ENCODE measurements around the gene CBLB.

The CBLB gene

DNA sequence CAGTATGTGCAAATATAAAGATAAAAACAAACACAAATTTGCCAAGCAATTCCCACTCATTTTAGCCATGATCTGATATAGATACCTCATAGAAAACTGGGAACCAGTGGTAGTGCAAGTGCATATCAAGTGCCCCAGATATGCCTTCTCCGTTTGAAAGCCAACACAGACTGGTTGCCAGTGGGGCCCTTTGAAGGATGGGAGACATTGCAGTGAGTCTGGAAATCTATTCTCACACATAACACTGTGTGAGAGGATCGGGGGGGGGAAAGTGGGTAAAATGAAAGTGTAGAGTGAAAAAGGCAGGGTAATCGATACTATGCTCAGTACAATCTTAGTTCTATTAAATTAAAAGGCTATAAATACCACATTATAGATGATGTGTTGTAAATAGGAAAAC, 83.0 kb downstream of the CBLB start:
- Histone ChIP-seq H3K4me1 (ENCODE audit: control insufficient read depth, insufficient read depth, low read length) (peaks cover 57% of the 10 kb centered on the region), H3K27me3 (replicated peaks; ENCODE audit: control insufficient read depth, insufficient read depth, low read length) (no peaks in the 10 kb centered on the region), H3K4me3 (ENCODE audit: low read length) (no peak overlapping the region), H3K9ac (ENCODE audit: low read length) (no peak overlapping the region), H3K36me3 (ENCODE audit: control insufficient read depth, insufficient read depth, low read length, severe bottlenecking) (no peaks in the 10 kb centered on the region), H3K9me3 (ENCODE audit: control insufficient read depth, low read length) (no peaks in the 10 kb centered on the region)
- DNase-seq (ENCODE audit: low read depth): no peak

DNA sequence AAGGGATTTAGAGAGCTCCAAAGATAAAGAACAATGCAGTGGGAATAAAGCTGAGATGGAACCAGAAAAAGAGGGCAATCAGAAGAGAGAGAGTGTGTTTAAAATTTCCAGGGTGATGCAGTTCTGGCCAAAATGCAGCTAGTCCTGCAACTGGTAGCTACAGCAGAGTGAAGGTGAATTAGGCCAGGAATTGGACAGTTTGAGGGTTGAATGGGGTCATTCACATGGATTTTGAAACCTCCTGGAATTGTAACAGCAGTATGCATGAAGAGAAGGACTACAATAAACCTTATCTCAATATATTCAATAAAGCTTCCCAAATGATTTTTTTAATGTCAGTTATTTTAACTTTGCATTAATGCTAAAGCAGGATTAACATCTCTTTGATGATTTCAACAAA, 85.2 kb downstream of the CBLB start:
- Histone ChIP-seq H3K4me3 (ENCODE audit: low read length) (no peak overlapping the region), H3K4me1 (ENCODE audit: control insufficient read depth, insufficient read depth, low read length) (peaks cover 49% of the 10 kb centered on the region), H3K9me3 (ENCODE audit: control insufficient read depth, low read length) (no peaks in the 10 kb centered on the region), H3K9ac (ENCODE audit: low read length) (no peak overlapping the region), H3K27me3 (replicated peaks; ENCODE audit: control insufficient read depth, insufficient read depth, low read length) (no peaks in the 10 kb centered on the region), H3K36me3 (ENCODE audit: control insufficient read depth, insufficient read depth, low read length, severe bottlenecking) (no peaks in the 10 kb centered on the region)
- DNase-seq (ENCODE audit: low read depth): no peak

DNA sequence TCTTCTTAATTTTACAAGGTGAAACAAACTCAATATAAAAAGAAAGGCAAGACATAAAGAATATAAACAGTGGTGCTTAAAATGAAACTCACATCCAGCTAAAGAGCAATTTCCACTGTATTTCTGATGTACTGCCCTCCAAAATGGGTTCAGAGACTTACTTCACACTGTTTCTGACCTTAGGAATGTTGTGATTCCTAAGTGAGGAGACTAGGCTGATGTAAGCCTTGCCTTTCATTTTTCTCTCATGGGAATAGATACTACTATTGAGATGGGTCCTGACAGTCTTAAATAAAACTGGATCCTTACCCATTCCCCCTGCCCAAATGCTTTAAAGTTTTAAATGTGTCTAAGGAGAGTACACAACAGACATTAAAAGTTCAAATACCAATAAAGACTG, 86.9 kb downstream of the CBLB start:
- Histone ChIP-seq H3K36me3 (ENCODE audit: control insufficient read depth, insufficient read depth, low read length, severe bottlenecking) (no peaks in the 10 kb centered on the region), H3K4me3 (ENCODE audit: low read length) (peak overlapping the region; percentile 9), H3K9me3 (ENCODE audit: control insufficient read depth, low read length) (no peaks in the 10 kb centered on the region), H3K9ac (ENCODE audit: low read length) (no peak overlapping the region), H3K4me1 (ENCODE audit: control insufficient read depth, insufficient read depth, low read length) (peaks cover 44% of the 10 kb centered on the region), H3K27me3 (replicated peaks; ENCODE audit: control insufficient read depth, insufficient read depth, low read length) (no peaks in the 10 kb centered on the region)
- DNase-seq (ENCODE audit: low read depth): no peak

DNA sequence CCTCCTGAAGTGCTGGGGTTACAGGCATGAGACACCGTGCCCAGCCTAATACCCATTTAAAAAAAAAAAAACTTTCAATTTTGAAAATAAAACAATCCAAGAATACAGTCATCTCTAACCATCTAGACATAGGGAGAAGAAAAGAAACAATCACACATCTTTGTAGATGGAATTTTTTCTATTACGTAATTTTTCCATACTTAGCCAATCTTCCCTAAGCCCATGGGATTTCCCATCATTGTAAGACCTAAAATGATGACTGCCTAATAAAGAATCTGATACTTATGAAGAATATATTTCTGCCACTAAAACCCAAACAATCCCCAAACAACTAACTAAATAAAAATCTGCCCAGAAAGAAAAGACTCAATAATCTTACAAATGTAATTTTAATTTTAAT, 88.7 kb downstream of the CBLB start:
- H3K9me3 ChIP-seq (ENCODE audit: control insufficient read depth, low read length): no peaks in the 10 kb centered on the region
- DNase-seq (ENCODE audit: low read depth): peak; percentile 34
- H3K4me3 ChIP-seq (ENCODE audit: low read length): no peak overlapping the region
- peaks cover 7% of the 10 kb centered on the region for H3K36me3 ChIP-seq (ENCODE audit: control insufficient read depth, insufficient read depth, low read length, severe bottlenecking)
- no peaks in the 10 kb centered on the region for H3K27me3 ChIP-seq (replicated peaks; ENCODE audit: control insufficient read depth, insufficient read depth, low read length)
- H3K4me1 ChIP-seq (ENCODE audit: control insufficient read depth, insufficient read depth, low read length): peaks cover 43% of the 10 kb centered on the region
- no peak overlapping the region for H3K9ac ChIP-seq (ENCODE audit: low read length)

DNA sequence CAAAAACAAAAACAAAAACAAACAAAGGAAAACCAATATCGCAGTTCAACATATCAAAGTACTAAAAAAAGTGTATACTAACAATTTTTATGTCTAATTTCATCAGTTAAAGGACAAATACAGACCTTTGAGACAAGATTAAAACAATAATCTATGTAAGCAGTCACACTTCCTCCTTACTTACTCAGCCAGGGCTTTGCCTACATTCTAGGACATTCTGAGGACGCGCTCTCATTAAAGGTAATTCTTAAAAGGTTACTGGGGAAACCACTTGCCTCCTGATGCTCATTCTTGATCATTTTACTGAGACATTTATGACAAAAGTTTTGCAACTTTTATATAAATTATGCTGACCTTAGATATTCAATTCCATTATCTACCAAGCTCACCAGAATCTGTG, 93.4 kb downstream of the CBLB start:
- Histone ChIP-seq H3K4me3 (ENCODE audit: low read length) (no peak overlapping the region), H3K27me3 (replicated peaks; ENCODE audit: control insufficient read depth, insufficient read depth, low read length) (no peaks in the 10 kb centered on the region), H3K36me3 (ENCODE audit: control insufficient read depth, insufficient read depth, low read length, severe bottlenecking) (peaks cover 7% of the 10 kb centered on the region), H3K9me3 (ENCODE audit: control insufficient read depth, low read length) (no peaks in the 10 kb centered on the region), H3K9ac (ENCODE audit: low read length) (no peak overlapping the region), H3K4me1 (ENCODE audit: control insufficient read depth, insufficient read depth, low read length) (peaks cover 12% of the 10 kb centered on the region)
- DNase-seq (ENCODE audit: low read depth): no peak

DNA sequence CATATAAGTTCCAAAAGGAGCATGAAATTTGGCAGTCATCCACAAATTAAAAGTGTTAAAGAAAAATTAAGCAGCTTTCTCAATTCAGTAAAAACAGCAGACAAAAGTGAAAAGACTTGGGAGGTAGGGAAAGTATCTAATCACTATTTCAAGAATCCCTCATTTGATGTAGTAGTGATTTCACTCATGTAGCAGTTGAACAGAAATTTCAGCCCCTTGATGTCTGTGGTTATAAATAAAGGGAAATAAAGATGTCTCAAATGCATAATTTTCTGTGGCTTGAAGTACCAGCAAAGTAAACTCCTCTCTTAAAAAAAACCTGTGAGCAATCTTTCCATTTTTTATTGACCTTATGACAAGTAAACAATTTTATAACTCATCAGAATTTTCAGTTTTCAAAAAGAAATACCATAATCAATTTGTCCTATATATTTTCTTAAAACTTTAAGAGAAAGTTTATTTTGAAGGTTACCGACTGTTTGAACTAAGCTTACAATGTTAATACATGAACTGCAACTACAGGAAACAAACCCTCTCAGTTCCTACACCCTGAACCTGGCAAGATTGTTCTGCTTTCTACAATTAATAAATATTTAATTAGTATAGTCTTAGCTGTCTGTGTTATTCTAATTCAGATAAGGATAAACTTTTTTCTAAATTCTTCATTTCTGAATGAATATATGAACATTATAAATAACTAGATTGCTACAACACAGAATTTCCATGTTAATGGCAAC, 94.2 kb downstream of the CBLB start:
- H3K9me3 ChIP-seq (ENCODE audit: control insufficient read depth, low read length): no peaks in the 10 kb centered on the region
- DNase-seq (ENCODE audit: low read depth): no peak
- H3K4me3 ChIP-seq (ENCODE audit: low read length): no peak overlapping the region
- peaks cover 7% of the 10 kb centered on the region for H3K36me3 ChIP-seq (ENCODE audit: control insufficient read depth, insufficient read depth, low read length, severe bottlenecking)
- no peak overlapping the region for H3K9ac ChIP-seq (ENCODE audit: low read length)
- no peaks in the 10 kb centered on the region for H3K27me3 ChIP-seq (replicated peaks; ENCODE audit: control insufficient read depth, insufficient read depth, low read length)
- H3K4me1 ChIP-seq (ENCODE audit: control insufficient read depth, insufficient read depth, low read length): peaks cover 7% of the 10 kb centered on the region

DNA sequence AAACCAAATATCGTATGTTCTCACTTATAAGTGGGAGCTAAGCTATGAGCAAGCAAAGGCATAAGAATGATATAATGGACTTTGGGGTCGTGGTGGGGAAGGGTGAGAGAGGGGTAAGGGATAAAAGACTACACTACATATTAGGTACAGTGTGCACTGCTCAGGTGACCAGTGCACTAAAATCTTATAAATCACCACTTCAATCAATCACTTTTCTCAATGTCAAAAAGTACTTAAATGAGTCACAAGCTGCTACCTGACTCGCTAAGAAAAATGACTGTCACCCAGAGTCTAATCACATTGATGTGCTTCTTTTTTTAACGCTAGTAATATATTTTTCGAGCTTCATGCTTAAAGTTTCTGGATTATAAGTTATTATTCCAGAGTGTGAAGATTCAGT, 95.5 kb downstream of the CBLB start:
- no peak overlapping the region for H3K4me3 ChIP-seq (ENCODE audit: low read length)
- H3K9ac ChIP-seq (ENCODE audit: low read length): no peak overlapping the region
- H3K4me1 ChIP-seq (ENCODE audit: control insufficient read depth, insufficient read depth, low read length): peaks cover 7% of the 10 kb centered on the region
- no peak for DNase-seq (ENCODE audit: low read depth)
- no peaks in the 10 kb centered on the region for H3K9me3 ChIP-seq (ENCODE audit: control insufficient read depth, low read length)
- no peaks in the 10 kb centered on the region for H3K27me3 ChIP-seq (replicated peaks; ENCODE audit: control insufficient read depth, insufficient read depth, low read length)
- H3K36me3 ChIP-seq (ENCODE audit: control insufficient read depth, insufficient read depth, low read length, severe bottlenecking): peaks cover 7% of the 10 kb centered on the region

DNA sequence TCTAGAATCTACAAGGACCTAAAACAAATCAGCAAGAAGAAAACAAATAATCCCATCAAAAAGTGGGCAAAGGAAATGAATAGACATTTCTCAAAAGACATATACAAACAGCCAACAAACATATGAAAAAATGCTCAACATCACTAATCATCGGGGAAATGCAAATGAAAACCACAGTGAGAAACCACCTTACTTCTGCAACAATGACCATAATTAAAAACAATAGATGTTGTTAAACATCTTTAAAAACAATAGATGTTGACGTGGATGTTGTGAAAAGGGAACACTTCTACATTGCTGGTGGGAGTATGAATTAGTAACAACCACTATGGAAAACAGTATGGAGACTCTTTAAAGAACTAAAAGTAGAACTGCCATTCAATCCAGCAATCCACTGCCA, 96.2 kb downstream of the CBLB start:
- no peaks in the 10 kb centered on the region for H3K9me3 ChIP-seq (ENCODE audit: control insufficient read depth, low read length)
- peaks cover 7% of the 10 kb centered on the region for H3K4me1 ChIP-seq (ENCODE audit: control insufficient read depth, insufficient read depth, low read length)
- no peak overlapping the region for H3K9ac ChIP-seq (ENCODE audit: low read length)
- no peak overlapping the region for H3K4me3 ChIP-seq (ENCODE audit: low read length)
- H3K36me3 ChIP-seq (ENCODE audit: control insufficient read depth, insufficient read depth, low read length, severe bottlenecking): peaks cover 7% of the 10 kb centered on the region
- no peak for DNase-seq (ENCODE audit: low read depth)
- no peaks in the 10 kb centered on the region for H3K27me3 ChIP-seq (replicated peaks; ENCODE audit: control insufficient read depth, insufficient read depth, low read length)

DNA sequence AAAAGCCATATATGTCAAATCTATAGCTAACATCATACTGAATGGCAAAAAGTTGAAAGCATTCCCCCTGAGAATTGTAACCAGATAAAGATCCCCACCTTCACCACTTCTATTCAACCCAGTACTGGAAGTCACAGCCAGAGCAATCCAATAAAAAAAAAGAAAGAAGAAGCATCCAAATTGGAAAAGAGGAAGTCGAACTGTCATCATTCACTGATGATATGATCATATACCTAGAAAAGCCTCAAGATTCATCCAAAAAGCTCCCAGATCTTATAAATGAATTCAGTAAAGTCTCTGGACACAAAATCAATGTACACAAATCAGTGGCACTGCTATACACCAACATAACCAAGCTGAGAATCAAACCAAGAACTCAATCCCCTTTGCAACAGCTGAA, 97.4 kb downstream of the CBLB start:
- no peaks in the 10 kb centered on the region for H3K9me3 ChIP-seq (ENCODE audit: control insufficient read depth, low read length)
- peaks cover 7% of the 10 kb centered on the region for H3K36me3 ChIP-seq (ENCODE audit: control insufficient read depth, insufficient read depth, low read length, severe bottlenecking)
- no peak overlapping the region for H3K4me3 ChIP-seq (ENCODE audit: low read length)
- H3K9ac ChIP-seq (ENCODE audit: low read length): no peak overlapping the region
- peaks cover 6% of the 10 kb centered on the region for H3K4me1 ChIP-seq (ENCODE audit: control insufficient read depth, insufficient read depth, low read length)
- DNase-seq (ENCODE audit: low read depth): no peak
- H3K27me3 ChIP-seq (replicated peaks; ENCODE audit: control insufficient read depth, insufficient read depth, low read length): no peaks in the 10 kb centered on the region

DNA sequence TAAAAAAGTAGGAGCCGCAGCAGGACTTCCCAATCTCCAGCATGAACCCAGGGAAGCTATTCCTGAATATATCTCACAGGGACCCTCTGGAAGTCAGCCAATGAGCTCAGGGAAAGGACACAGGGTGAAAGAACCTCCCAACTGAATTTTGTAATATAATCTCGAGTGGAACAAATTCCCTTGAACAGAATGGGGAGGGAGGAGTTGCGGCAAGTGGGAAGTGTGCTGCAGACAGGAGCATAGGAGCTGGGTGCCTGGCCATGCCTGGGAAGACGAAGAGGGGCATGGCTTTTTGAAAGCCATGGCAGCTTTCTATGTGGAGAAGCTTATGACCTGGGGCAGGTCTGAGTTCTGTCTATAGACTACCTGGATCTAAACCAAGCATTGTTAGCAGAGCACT, 98.4 kb downstream of the CBLB start:
- no peaks in the 10 kb centered on the region for H3K27me3 ChIP-seq (replicated peaks; ENCODE audit: control insufficient read depth, insufficient read depth, low read length)
- no peaks in the 10 kb centered on the region for H3K9me3 ChIP-seq (ENCODE audit: control insufficient read depth, low read length)
- H3K36me3 ChIP-seq (ENCODE audit: control insufficient read depth, insufficient read depth, low read length, severe bottlenecking): no peaks in the 10 kb centered on the region
- H3K4me1 ChIP-seq (ENCODE audit: control insufficient read depth, insufficient read depth, low read length): no peaks in the 10 kb centered on the region
- no peak for DNase-seq (ENCODE audit: low read depth)
- H3K4me3 ChIP-seq (ENCODE audit: low read length): no peak overlapping the region
- no peak overlapping the region for H3K9ac ChIP-seq (ENCODE audit: low read length)

DNA sequence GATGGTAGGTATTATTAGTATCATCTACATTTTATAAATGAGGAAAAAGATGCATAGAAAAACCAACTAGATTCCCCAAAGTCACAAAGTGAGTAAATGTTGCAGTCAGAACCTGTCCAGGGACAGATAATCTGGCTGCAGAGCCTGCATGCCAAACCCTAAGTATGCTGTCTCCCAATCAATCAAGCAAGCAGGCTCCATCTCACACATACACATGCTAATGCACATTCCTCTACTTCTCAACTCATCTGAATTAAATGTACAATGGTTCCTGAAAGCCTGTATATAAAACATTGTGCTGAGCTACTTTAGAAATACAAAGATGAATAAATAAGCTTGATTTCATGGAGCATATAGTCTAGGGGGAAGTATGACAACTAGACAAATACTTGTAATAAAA, 101.0 kb downstream of the CBLB start:
- no peaks in the 10 kb centered on the region for H3K9me3 ChIP-seq (ENCODE audit: control insufficient read depth, low read length)
- no peak for DNase-seq (ENCODE audit: low read depth)
- H3K27me3 ChIP-seq (replicated peaks; ENCODE audit: control insufficient read depth, insufficient read depth, low read length): no peaks in the 10 kb centered on the region
- no peak overlapping the region for H3K9ac ChIP-seq (ENCODE audit: low read length)
- peaks cover 7% of the 10 kb centered on the region for H3K4me1 ChIP-seq (ENCODE audit: control insufficient read depth, insufficient read depth, low read length)
- peaks cover 10% of the 10 kb centered on the region for H3K36me3 ChIP-seq (ENCODE audit: control insufficient read depth, insufficient read depth, low read length, severe bottlenecking)
- H3K4me3 ChIP-seq (ENCODE audit: low read length): no peak overlapping the region

DNA sequence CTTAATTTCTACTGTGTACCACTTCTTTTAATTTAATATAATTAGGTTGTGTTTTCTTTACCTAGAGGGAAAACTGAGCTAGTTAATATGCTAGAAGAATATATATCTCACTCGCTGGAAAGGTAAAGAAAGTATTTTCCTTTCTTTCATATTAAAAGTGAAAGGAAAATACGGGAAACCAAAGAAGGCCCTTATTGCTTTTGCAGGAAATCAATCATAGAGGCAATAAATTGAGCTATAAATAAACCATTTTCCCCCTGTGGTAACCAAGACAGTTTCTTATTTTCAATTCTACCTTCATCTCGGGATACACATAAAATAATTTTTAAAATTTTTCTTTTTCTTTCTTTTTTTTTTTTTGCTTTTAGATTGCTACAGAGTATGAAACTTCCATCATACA, 101.6 kb downstream of the CBLB start:
- Histone ChIP-seq H3K4me3 (ENCODE audit: low read length) (no peak overlapping the region), H3K4me1 (ENCODE audit: control insufficient read depth, insufficient read depth, low read length) (peaks cover 7% of the 10 kb centered on the region), H3K9ac (ENCODE audit: low read length) (no peak overlapping the region)

More for the DNA sequence above, 101.6 kb downstream of the CBLB start:
- Histone ChIP-seq H3K27me3 (replicated peaks; ENCODE audit: control insufficient read depth, insufficient read depth, low read length) (no peaks in the 10 kb centered on the region), H3K9me3 (ENCODE audit: control insufficient read depth, low read length) (no peaks in the 10 kb centered on the region), H3K36me3 (ENCODE audit: control insufficient read depth, insufficient read depth, low read length, severe bottlenecking) (peaks cover 16% of the 10 kb centered on the region)
- no peak for DNase-seq (ENCODE audit: low read depth)

Measured in adipocyte (in vitro differentiated cells).